ENCODE results near the gene DACT1. TPM values are rescaled to one million over a fixed set of nuclear protein-coding genes. Genes with fewer than 3 reads are reported as not detected.

DACT1 gene
- total RNA-seq, 2 experiments from 2014 or later = not detected

DNA sequence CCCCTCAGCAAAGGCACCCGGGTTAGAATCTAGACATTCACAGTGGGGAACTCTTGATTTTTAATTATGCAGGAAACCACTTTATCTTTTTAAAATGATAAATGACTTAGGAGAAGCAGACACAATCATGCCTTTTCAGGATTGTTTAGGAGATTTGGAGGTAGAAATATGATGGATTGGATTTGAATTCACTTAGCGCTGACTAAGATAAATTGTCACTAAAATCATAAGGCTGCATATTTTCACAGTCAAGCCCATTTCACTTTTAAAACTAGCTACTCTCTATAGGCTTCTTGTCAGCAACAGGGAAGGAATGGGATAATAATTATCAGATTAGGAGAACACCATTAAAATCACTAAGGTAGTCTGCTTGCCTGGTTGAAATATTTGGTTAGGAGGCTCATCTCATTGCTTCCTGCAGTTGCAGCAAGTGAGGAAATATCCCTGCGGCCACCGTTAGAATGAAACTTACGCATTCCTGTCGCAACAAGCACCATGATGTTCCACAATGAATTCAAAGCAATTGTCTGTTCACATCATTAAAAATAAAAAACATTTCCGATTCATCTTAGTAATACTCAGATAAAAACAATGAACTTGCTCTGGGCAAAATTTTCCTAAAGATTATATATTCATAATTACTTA is 31.9 kb downstream of the DACT1 start:
- Histone ChIP-seq H3K9me3 (ENCODE audit: low read length) (no peaks in the 10 kb centered on the region), H3K79me2 (ENCODE audit: insufficient read depth, low read depth, low read length) (no peaks in the 10 kb centered on the region), H3K4me1 (ENCODE audit: insufficient read depth, low read length, poor library complexity, severe bottlenecking) (no peaks in the 10 kb centered on the region), H3K36me3 (ENCODE audit: insufficient read depth, low read length) (no peaks in the 10 kb centered on the region), H2AFZ (ENCODE audit: low read length) (no peak overlapping the region), H3K4me2 (ENCODE audit: low read length) (no peak overlapping the region), H3K9me2 (ENCODE audit: insufficient read depth, low read length) (no peaks in the 10 kb centered on the region), H4K20me1 (ENCODE audit: insufficient read depth, low read length) (no peaks in the 10 kb centered on the region), H3K4me3 (ENCODE audit: low read depth, low read length, poor library complexity, severe bottlenecking) (no peak overlapping the region), H3K27ac (ENCODE audit: low read depth, low read length, poor library complexity, severe bottlenecking) (no peak overlapping the region)
- BruUV-seq (replicated peaks) = no TSS peak
- no peak for TF ChIP-seq EZH2phosphoT487 (IDR thresholded peaks at IDR 0.05; ENCODE audit: borderline replicate concordance, low read depth, low read length)
- TF ChIP-seq, protein P1, sequence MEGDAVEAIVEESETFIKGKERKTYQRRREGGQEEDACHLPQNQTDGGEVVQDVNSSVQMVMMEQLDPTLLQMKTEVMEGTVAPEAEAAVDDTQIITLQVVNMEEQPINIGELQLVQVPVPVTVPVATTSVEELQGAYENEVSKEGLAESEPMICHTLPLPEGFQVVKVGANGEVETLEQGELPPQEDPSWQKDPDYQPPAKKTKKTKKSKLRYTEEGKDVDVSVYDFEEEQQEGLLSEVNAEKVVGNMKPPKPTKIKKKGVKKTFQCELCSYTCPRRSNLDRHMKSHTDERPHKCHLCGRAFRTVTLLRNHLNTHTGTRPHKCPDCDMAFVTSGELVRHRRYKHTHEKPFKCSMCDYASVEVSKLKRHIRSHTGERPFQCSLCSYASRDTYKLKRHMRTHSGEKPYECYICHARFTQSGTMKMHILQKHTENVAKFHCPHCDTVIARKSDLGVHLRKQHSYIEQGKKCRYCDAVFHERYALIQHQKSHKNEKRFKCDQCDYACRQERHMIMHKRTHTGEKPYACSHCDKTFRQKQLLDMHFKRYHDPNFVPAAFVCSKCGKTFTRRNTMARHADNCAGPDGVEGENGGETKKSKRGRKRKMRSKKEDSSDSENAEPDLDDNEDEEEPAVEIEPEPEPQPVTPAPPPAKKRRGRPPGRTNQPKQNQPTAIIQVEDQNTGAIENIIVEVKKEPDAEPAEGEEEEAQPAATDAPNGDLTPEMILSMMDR (conservative IDR thresholded peaks at IDR 0.05; ENCODE audit: low read length) = no peak
- intact Hi-C loops (cut with micrococcal nuclease; ENCODE audit: unreplicated experiment) = no loop called here
- no peak for DNase-seq (ENCODE audit: low spot score)
- ChIA-PET CTCF (ENCODE audit: unreplicated experiment) (no interaction called here), POLR2A (interaction anchor here (0.7 kb wide), 1 partner anchor 412 kb away, joined by 3 read pairs; no protein-coding TSS in a partner anchor)

- H3K36me3 ChIP-seq (ENCODE audit: insufficient read depth, low read length) = no peaks in the 10 kb centered on the region
- DNase-seq (ENCODE audit: low spot score) = no peak
- H4K20me1 ChIP-seq (ENCODE audit: insufficient read depth, low read length) = no peaks in the 10 kb centered on the region
- intact Hi-C loops (cut with micrococcal nuclease; ENCODE audit: unreplicated experiment) = no loop called here
- no peaks in the 10 kb centered on the region for H3K79me2 ChIP-seq (ENCODE audit: insufficient read depth, low read depth, low read length)
- no peaks in the 10 kb centered on the region for H3K9me2 ChIP-seq (ENCODE audit: insufficient read depth, low read length)
- ChIA-PET CTCF (ENCODE audit: unreplicated experiment) (no interaction called here), POLR2A (interaction anchor here (0.5 kb wide), 2 partner anchors 179 to 313 kb away, joined by 3 read pairs; no protein-coding TSS in a partner anchor)
- no peak overlapping the region for H3K27ac ChIP-seq (ENCODE audit: low read depth, low read length, poor library complexity, severe bottlenecking)
- TF ChIP-seq EZH2phosphoT487 (IDR thresholded peaks at IDR 0.05; ENCODE audit: borderline replicate concordance, low read depth, low read length) = no peak
- TF ChIP-seq, protein P1 (conservative IDR thresholded peaks at IDR 0.05; ENCODE audit: low read length) = no peak
- no peaks in the 10 kb centered on the region for H3K4me1 ChIP-seq (ENCODE audit: insufficient read depth, low read length, poor library complexity, severe bottlenecking)
- BruUV-seq (replicated peaks) = no TSS peak
- H3K4me2 ChIP-seq (ENCODE audit: low read length) = no peak overlapping the region
- H3K9me3 ChIP-seq (ENCODE audit: low read length) = no peaks in the 10 kb centered on the region
- H2AFZ ChIP-seq (ENCODE audit: low read length) = no peak overlapping the region
- H3K4me3 ChIP-seq (ENCODE audit: low read depth, low read length, poor library complexity, severe bottlenecking) = no peak overlapping the region
Measured at GRCh38 chr14:58671024-58671423, 33.3 kb downstream of the DACT1 start.

DNA sequence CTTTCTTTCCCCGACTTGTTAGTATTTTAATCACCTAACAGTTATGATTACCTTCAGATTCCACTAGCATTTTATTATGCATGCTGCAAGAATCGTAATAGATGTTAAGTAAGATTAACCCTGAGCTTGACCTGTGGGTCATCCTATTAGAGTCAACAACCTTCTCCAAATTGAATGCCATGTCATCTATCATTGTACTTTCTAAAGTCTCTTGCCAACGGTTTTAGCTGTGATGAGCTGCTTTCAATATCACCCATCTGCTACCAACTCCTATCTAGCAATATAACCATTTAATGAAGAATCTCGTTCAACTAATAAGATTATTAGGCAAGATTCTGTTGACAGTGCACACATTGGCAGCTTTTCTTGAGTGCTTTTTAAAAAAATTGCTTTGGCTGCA is 33.7 kb downstream of the DACT1 start:
- no peaks in the 10 kb centered on the region for H4K20me1 ChIP-seq (ENCODE audit: insufficient read depth, low read length)
- no peaks in the 10 kb centered on the region for H3K9me2 ChIP-seq (ENCODE audit: insufficient read depth, low read length)
- no peaks in the 10 kb centered on the region for H3K36me3 ChIP-seq (ENCODE audit: insufficient read depth, low read length)
- no TSS peak for BruUV-seq (replicated peaks)
- no peak overlapping the region for H3K27ac ChIP-seq (ENCODE audit: low read depth, low read length, poor library complexity, severe bottlenecking)
- POLR2A ChIA-PET = interaction anchor here (0.5 kb wide), 2 partner anchors 179 to 313 kb away, joined by 3 read pairs; no protein-coding TSS in a partner anchor
- H2AFZ ChIP-seq (ENCODE audit: low read length) = no peak overlapping the region
- H3K4me1 ChIP-seq (ENCODE audit: insufficient read depth, low read length, poor library complexity, severe bottlenecking) = no peaks in the 10 kb centered on the region
- intact Hi-C loops (cut with micrococcal nuclease; ENCODE audit: unreplicated experiment) = no loop called here
- H3K4me2 ChIP-seq (ENCODE audit: low read length) = no peak overlapping the region
- no peak for DNase-seq (ENCODE audit: low spot score)
- no peak overlapping the region for H3K4me3 ChIP-seq (ENCODE audit: low read depth, low read length, poor library complexity, severe bottlenecking)
- H3K9me3 ChIP-seq (ENCODE audit: low read length) = no peaks in the 10 kb centered on the region
- H3K79me2 ChIP-seq (ENCODE audit: insufficient read depth, low read depth, low read length) = no peaks in the 10 kb centered on the region
- TF ChIP-seq, protein P1 (conservative IDR thresholded peaks at IDR 0.05; ENCODE audit: low read length) = no peak
- TF ChIP-seq EZH2phosphoT487 (IDR thresholded peaks at IDR 0.05; ENCODE audit: borderline replicate concordance, low read depth, low read length) = no peak
- CTCF ChIA-PET (ENCODE audit: unreplicated experiment) = no interaction called here

Data from OCI-LY7 (cell line).